Retinal pigment epithelial cell (primary cell): Measurements from ENCODE around the gene GSTM3.
"Not testable (repeated sequence)": the region's sequence is repeated elsewhere in the genome, so short reads cannot be mapped to it uniquely, and the experiment has no call there.

Source experiments
- DNase-seq: peaks from one replicate; pipeline ENCODE4 v3.0.0-alpha.2; 2010; ENCODE audit warnings: low read depth
- H3K4me3 ChIP-seq: 2 replicates; pipeline ENCODE4 v1.5.1; 2011; ENCODE audit warnings: mild to moderate bottlenecking, low read length, control low read depth, moderate library complexity
- TF ChIP-seq, protein P1 (sequence below): conservative IDR thresholded peaks from 2 replicates; pipeline ENCODE4 v1.5.1; 2011; ENCODE audit warnings: low read depth, low read length, control low read depth, inconsistent platforms

Gene GSTM3

GRCh38 chr1:109691759-109692158, 49.1 kb downstream of the GSTM3 start:
- no peak overlapping the region for H3K4me3 ChIP-seq
- TF ChIP-seq, protein P1, sequence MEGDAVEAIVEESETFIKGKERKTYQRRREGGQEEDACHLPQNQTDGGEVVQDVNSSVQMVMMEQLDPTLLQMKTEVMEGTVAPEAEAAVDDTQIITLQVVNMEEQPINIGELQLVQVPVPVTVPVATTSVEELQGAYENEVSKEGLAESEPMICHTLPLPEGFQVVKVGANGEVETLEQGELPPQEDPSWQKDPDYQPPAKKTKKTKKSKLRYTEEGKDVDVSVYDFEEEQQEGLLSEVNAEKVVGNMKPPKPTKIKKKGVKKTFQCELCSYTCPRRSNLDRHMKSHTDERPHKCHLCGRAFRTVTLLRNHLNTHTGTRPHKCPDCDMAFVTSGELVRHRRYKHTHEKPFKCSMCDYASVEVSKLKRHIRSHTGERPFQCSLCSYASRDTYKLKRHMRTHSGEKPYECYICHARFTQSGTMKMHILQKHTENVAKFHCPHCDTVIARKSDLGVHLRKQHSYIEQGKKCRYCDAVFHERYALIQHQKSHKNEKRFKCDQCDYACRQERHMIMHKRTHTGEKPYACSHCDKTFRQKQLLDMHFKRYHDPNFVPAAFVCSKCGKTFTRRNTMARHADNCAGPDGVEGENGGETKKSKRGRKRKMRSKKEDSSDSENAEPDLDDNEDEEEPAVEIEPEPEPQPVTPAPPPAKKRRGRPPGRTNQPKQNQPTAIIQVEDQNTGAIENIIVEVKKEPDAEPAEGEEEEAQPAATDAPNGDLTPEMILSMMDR: no peak
- DNase-seq: no peak

- H3K4me3 ChIP-seq: no peak overlapping the region
- no peak for DNase-seq
- TF ChIP-seq, protein P1: no peak
Measured at GRCh38 chr1:109689844-109690405, 50.9 kb downstream of the GSTM3 start.

DNA sequence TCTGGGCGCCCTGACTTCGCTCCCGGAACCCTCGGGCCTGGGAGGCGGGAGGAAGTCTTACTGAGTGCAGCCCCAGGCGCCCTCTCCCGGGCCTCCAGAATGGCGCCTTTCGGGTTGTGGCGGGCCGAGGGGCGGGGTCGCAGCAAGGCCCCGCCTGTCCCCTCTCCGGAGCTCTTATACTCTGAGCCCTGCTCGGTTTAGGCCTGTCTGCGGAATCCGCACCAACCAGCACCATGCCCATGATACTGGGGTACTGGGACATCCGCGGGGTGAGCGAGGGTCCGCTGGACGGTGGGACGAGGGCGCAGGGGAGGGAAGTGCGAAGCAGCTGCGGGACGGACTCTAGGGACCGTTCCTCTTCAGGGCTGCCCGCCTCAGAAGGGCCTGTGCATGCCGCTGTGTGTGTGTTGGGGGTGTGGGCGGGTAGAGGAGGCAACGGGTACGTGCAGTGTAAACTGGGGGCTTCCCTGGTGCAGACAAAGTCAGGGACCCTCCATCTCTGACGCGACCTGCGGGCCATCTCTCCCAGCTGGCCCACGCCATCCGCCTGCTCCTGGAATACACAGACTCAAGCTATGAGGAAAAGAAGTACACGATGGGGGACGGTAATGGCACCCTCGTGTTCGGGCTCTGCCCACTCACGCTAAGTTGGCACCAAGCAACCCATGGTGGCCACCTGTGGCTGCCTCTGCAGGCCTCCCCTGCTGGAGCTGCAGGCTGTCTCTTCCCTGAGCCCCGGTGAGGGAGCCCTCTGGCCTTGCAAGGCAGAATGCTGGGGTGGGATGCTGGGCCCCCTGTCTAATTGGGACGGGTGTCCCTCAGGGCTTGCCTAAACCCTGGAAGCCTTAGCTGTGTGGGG, 53.0 kb downstream of the GSTM3 start, which contains the start of gene GSTM1:
Gene GSTM1, plus strand, starts transcription at position 177 of the 859 bp plus-strand sequence. Its CDS starts 57 bp downstream, at position 234.
- DNase-seq: peak; percentile 19
- H3K4me3 ChIP-seq: peak within 1 kb of the TSS; percentile 47
- TF ChIP-seq, protein P1: peak; percentile 32

DNA sequence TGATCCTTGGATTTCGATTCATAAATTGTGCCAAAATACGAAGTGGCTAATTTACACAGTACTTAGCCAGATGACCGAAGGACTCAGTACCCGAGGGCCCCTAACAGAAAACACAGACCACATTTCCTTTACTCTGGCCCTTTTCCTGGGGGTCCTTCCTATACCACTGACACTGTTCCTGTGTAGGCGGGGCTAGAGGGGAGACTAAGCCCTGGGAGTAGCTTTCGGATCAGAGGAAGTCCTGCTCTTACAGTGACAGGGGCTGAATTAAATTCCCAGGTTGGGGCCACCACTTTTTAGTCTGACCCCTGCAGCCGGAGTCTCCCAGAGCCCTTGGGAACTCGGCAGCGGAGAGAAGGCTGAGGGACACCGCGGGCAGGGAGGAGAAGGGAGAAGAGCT, 53.7 kb downstream of the GSTM3 start:
- peak overlapping the region; percentile 47 for H3K4me3 ChIP-seq

GRCh38 chr1:109685890-109686289, 54.9 kb downstream of the GSTM3 start:
- not testable (repeated sequence) for DNase-seq, H3K4me3 ChIP-seq

More for the DNA sequence above, 53.7 kb downstream of the GSTM3 start:
- DNase-seq: not testable (repeated sequence)

DNA sequence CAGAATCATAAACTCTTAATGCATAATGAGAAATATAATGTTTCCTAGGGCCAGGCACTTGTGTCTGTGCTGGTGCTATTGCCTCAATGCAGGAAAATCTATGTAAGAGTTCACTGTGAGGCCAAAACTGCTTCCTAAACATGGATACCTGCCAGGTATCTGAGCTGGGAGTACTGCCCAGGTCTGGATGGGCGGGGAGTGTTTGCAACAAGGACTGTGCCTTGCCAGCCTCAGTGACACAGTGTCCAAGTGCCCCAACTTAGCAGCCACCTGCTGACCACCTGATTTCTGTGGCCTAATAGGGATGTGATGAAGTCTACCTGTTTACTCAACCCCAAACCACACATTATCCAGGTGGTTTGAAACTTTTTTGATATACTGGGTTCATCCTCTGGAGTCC, 55.4 kb downstream of the GSTM3 start:
- DNase-seq, H3K4me3 ChIP-seq: not testable (repeated sequence)

DNA sequence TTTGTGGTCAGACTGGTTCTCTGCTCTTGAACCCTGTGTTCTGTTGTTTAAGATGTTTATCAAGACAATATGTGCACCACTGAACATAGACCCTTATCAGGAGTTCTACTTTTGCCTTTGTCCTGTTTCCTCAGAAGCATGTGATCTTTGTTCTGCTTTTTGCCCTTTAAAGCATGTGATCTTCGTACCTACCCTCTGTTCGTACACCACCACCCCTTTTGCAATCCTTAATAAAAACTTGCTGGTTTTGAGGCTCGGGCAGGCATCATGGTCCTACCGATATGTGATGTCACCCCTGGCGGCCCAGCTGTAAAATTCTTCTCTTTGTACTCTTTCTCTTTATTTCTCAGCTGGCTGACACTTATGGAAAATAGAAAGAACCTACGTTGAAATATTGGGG, 56.1 kb downstream of the GSTM3 start:
- not testable (repeated sequence) for H3K4me3 ChIP-seq, DNase-seq
